Prostate gland (tissue), 2 donors: ENCODE results near the gene STOML1.

Experiments
- CTCF ChIP-seq, 4 experiments: fragments of 200-600 bp in 2 of 4; fragments of 450-650 bp in 2 of 4; sonication (generic) in 2 of 4; IDR thresholded peaks; 1 replicate in 3 of 4; 2 replicates in 1 of 4; pipeline ENCODE4 v1.5.1; 2016 to 2019; ENCODE audit warnings: antibody characterized with exemption in 4 of 4, mild to moderate bottlenecking in 2 of 4, moderate library complexity in 2 of 4
- POLR2A ChIP-seq: fragments of 450-650 bp; IDR thresholded peaks from one replicate; pipeline ENCODE4 v1.6.1; 2016; ENCODE audit warnings: antibody characterized with exemption, mild to moderate bottlenecking

GRCh38 chr15:73946046-73946721, 45.9 kb downstream of the STOML1 start:
- TF ChIP-seq CTCF (IDR thresholded peaks at IDR 0.05) (no peak), POLR2A (no peak)
